ENCODE data around the gene TOMM5.

GRCh38 chr9:37547328-37547878 is 45.0 kb downstream of the TOMM5 start:
- TF ChIP-seq EZH2 (IDR thresholded peaks at IDR 0.05) (no peak), POLR2AphosphoS5 (IDR thresholded peaks at IDR 0.05; ENCODE audit: borderline replicate concordance, low read depth, low read length) (no peak)
